ENCODE results near the gene AICDA. TPM values are rescaled to one million over a fixed set of nuclear protein-coding genes. Genes with fewer than 3 reads are reported as not detected.

The AICDA gene
- total and polyA plus RNA-seq, 10 of the 15 experiments (the other 5 are each of a cell fraction or from before 2014, with no cell fraction given) = 9.4 to 24.9 (median 16.6) TPM

DNA sequence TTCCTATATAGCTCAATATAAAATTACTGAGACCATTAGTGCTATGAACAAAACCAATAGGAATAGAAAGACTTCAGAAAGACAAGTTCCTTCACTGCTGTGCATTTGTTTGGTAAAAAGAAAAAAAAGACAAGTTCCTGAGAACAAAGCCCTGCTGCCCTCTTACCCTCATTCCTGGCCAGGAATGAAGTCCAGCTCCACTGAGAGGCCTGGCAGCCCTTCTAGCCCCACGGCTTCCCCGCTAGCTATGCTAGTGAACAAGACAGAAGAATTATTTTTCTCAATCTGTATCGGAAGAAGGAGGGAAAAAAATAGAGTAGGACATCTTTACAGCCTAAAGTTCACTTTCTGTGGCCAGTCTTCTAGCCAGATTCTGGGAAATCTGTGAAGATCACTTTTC is 48.4 kb upstream of the AICDA start:
- RAD21 ChIA-PET (ENCODE audit: unreplicated experiment) = interaction anchor here (0.9 kb wide), 1 partner anchor 163 kb away, joined by 3 read pairs; no protein-coding TSS in a partner anchor
- H3K4me3 ChIP-seq = no peak overlapping the region
- no peak overlapping the region for H3K4me2 ChIP-seq (ENCODE audit: control insufficient read depth, insufficient read depth)
- H3K9ac ChIP-seq (ENCODE audit: control insufficient read depth, insufficient read depth, low read length) = no peak overlapping the region
- H4K20me1 ChIP-seq (ENCODE audit: control insufficient read depth, insufficient read depth) = no peaks in the 10 kb centered on the region
- SMC1A ChIA-PET (ENCODE audit: uncharacterized antibody, unreplicated experiment) = interaction anchor here (0.7 to 1.8 kb wide), 3 partner anchors 16 to 900 kb away, joined by 3 to 7 read pairs (median 3); no protein-coding TSS in a partner anchor
- POLR2A ChIA-PET = no interaction called here
- CTCF ChIA-PET = interaction anchor here (0.6 to 1.4 kb wide), 6 partner anchors 10 to 388 kb away, joined by 3 to 7 read pairs (median 4); no protein-coding TSS in a partner anchor
- FAIRE-seq (no peak), DNase-seq (ENCODE audit: low read depth, low spot score) (no peak), ATAC-seq (no peak)
- H3K27me3 ChIP-seq (replicated peaks in 1 of 2; ENCODE audit: control insufficient read depth in 2 of 2, insufficient read depth in 2 of 2, low read length in 1 of 2) = peaks cover 0 to 5% of the 10 kb centered on the region in 2 experiments; a peak in 2 of 4 replicates
- H3K9me3 ChIP-seq (replicated peaks; ENCODE audit: control insufficient read depth, insufficient read depth, low read length) = no peaks in the 10 kb centered on the region; the same call in 2 of the 3 replicates
- no TSS peak for BruUV-seq (replicated peaks)
- intact Hi-C loops (cut with micrococcal nuclease; ENCODE audit: unreplicated experiment) (loop anchor here (5.0 kb wide), 1 partner anchor 376 kb away; no protein-coding TSS in a partner anchor), in situ Hi-C loops (cut with MboI) (no loop called here)
- no peak overlapping the region for H2AFZ ChIP-seq (ENCODE audit: control insufficient read depth, low read depth, low read length)
- H3K36me3 ChIP-seq (ENCODE audit: control insufficient read depth in 2 of 2, insufficient read depth in 2 of 2, low read length in 1 of 2) = no peaks in the 10 kb centered on the region
- no peaks in the 10 kb centered on the region for H3K79me2 ChIP-seq (ENCODE audit: control insufficient read depth, insufficient read depth, low read length)
- H3K27ac ChIP-seq (ENCODE audit: control insufficient read depth, insufficient read depth) = no peak overlapping the region
- H3K4me1 ChIP-seq (ENCODE audit: control insufficient read depth, insufficient read depth, low read length) = no peaks in the 10 kb centered on the region
- 76% methylated on average over 3 of the region's 3 CpGs for WGBS (ENCODE audit: insufficient coverage, insufficient replicate concordance, low lambda C conversion rate, missing lambda C conversion rate)
- TF ChIP-seq, protein P1, sequence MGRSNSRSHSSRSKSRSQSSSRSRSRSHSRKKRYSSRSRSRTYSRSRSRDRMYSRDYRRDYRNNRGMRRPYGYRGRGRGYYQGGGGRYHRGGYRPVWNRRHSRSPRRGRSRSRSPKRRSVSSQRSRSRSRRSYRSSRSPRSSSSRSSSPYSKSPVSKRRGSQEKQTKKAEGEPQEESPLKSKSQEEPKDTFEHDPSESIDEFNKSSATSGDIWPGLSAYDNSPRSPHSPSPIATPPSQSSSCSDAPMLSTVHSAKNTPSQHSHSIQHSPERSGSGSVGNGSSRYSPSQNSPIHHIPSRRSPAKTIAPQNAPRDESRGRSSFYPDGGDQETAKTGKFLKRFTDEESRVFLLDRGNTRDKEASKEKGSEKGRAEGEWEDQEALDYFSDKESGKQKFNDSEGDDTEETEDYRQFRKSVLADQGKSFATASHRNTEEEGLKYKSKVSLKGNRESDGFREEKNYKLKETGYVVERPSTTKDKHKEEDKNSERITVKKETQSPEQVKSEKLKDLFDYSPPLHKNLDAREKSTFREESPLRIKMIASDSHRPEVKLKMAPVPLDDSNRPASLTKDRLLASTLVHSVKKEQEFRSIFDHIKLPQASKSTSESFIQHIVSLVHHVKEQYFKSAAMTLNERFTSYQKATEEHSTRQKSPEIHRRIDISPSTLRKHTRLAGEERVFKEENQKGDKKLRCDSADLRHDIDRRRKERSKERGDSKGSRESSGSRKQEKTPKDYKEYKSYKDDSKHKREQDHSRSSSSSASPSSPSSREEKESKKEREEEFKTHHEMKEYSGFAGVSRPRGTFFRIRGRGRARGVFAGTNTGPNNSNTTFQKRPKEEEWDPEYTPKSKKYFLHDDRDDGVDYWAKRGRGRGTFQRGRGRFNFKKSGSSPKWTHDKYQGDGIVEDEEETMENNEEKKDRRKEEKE (IDR thresholded peaks at IDR 0.05) = no peak
- no peak for TF ChIP-seq MEF2A (IDR thresholded peaks at IDR 0.05; ENCODE audit: insufficient read depth, low read depth, low read length)
- TF ChIP-seq, protein P2, sequence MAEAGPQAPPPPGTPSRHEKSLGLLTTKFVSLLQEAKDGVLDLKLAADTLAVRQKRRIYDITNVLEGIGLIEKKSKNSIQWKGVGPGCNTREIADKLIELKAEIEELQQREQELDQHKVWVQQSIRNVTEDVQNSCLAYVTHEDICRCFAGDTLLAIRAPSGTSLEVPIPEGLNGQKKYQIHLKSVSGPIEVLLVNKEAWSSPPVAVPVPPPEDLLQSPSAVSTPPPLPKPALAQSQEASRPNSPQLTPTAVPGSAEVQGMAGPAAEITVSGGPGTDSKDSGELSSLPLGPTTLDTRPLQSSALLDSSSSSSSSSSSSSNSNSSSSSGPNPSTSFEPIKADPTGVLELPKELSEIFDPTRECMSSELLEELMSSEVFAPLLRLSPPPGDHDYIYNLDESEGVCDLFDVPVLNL (IDR thresholded peaks at IDR 0.05; ENCODE audit: low read depth, low read length) = no peak
- TF ChIP-seq, protein P3, sequence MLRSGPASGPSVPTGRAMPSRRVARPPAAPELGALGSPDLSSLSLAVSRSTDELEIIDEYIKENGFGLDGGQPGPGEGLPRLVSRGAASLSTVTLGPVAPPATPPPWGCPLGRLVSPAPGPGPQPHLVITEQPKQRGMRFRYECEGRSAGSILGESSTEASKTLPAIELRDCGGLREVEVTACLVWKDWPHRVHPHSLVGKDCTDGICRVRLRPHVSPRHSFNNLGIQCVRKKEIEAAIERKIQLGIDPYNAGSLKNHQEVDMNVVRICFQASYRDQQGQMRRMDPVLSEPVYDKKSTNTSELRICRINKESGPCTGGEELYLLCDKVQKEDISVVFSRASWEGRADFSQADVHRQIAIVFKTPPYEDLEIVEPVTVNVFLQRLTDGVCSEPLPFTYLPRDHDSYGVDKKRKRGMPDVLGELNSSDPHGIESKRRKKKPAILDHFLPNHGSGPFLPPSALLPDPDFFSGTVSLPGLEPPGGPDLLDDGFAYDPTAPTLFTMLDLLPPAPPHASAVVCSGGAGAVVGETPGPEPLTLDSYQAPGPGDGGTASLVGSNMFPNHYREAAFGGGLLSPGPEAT (IDR thresholded peaks at IDR 0.05; ENCODE audit: low read depth) = no peak
- TF ChIP-seq FOXM1 (IDR thresholded peaks at IDR 0.05; ENCODE audit: low read depth, low read length) = no peak
- TF ChIP-seq, protein P4, sequence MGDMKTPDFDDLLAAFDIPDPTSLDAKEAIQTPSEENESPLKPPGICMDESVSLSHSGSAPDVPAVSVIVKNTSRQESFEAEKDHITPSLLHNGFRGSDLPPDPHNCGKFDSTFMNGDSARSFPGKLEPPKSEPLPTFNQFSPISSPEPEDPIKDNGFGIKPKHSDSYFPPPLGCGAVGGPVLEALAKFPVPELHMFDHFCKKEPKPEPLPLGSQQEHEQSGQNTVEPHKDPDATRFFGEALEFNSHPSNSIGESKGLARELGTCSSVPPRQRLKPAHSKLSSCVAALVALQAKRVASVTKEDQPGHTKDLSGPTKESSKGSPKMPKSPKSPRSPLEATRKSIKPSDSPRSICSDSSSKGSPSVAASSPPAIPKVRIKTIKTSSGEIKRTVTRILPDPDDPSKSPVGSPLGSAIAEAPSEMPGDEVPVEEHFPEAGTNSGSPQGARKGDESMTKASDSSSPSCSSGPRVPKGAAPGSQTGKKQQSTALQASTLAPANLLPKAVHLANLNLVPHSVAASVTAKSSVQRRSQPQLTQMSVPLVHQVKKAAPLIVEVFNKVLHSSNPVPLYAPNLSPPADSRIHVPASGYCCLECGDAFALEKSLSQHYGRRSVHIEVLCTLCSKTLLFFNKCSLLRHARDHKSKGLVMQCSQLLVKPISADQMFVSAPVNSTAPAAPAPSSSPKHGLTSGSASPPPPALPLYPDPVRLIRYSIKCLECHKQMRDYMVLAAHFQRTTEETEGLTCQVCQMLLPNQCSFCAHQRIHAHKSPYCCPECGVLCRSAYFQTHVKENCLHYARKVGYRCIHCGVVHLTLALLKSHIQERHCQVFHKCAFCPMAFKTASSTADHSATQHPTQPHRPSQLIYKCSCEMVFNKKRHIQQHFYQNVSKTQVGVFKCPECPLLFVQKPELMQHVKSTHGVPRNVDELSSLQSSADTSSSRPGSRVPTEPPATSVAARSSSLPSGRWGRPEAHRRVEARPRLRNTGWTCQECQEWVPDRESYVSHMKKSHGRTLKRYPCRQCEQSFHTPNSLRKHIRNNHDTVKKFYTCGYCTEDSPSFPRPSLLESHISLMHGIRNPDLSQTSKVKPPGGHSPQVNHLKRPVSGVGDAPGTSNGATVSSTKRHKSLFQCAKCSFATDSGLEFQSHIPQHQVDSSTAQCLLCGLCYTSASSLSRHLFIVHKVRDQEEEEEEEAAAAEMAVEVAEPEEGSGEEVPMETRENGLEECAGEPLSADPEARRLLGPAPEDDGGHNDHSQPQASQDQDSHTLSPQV (IDR thresholded peaks at IDR 0.05) = no peak
- no peak for TF ChIP-seq BHLHE40 (IDR thresholded peaks at IDR 0.05; ENCODE audit: borderline replicate concordance in 1 of 2, low read depth in 2 of 2, low read length in 1 of 2)
- TF ChIP-seq POU2F2 (IDR thresholded peaks at IDR 0.05; ENCODE audit: borderline replicate concordance, low read depth, low read length) = no peak
- TF ChIP-seq ZNF274 (IDR thresholded peaks at IDR 0.05; ENCODE audit: insufficient read depth, insufficient read length) = no peak
- TF ChIP-seq SIN3A (IDR thresholded peaks at IDR 0.05; ENCODE audit: low read depth, low read length) = no peak
- TF ChIP-seq HCFC1 (IDR thresholded peaks at IDR 0.05; ENCODE audit: low read length) = no peak
- TF ChIP-seq IKZF1 (conservative IDR thresholded peaks at IDR 0.05) = no peak

All from GM12878 (cell line).